OCI-LY7 (cell line): ENCODE data around the gene SOCS7. TPM values are rescaled to one million over a fixed set of nuclear protein-coding genes. Genes with fewer than 3 reads are reported as not detected.

Experiments used
- BruUV-seq: library from RNA; stranded (reverse); fragments of 400-500 nt; replicated peaks from 2 replicates; lab custom pipeline; 2021; lab: Mats Ljungman, UMichigan
- CTCF ChIA-PET: fragments of 300-600 bp; sonication (Branson Sonifier 250); formaldehyde crosslinking; loops from one replicate; lab custom pipeline; 2022; ENCODE audit warnings: antibody characterized with exemption; ENCODE audit not compliant: unreplicated experiment; lab: Charles Lee
- POLR2A ChIA-PET: fragments of 300-600 bp; sonication (Branson Sonifier 250); formaldehyde crosslinking; loops from one replicate; lab custom pipeline; 2022; ENCODE audit warnings: antibody characterized with exemption; lab: Charles Lee
- DNase-seq: peaks from one replicate; pipeline ENCODE4 v3.0.0-alpha.2; 2015; ENCODE audit warnings: low spot score
- H2AFZ ChIP-seq: fragments of 200-600 bp; sonication (generic), shearing (Covaris generic); 2 replicates; pipeline ENCODE4 v1.6.1; 2014; ENCODE audit warnings: mild to moderate bottlenecking, antibody characterized with exemption, low read length, moderate library complexity
- H3K27ac ChIP-seq: fragments of 200-600 bp; sonication (generic); 2 replicates; pipeline ENCODE4 v1.5.1; 2014; ENCODE audit warnings: mixed run types, low read depth, mild to moderate bottlenecking, moderate library complexity, low read length, inconsistent platforms; ENCODE audit not compliant: poor library complexity, severe bottlenecking
- H3K36me3 ChIP-seq: fragments of 200-600 bp; sonication (generic); 2 replicates; pipeline ENCODE4 v1.6.1; 2014; ENCODE audit warnings: mild to moderate bottlenecking, antibody characterized with exemption, low read length, moderate library complexity, mixed read lengths; ENCODE audit not compliant: insufficient read depth
- H3K4me1 ChIP-seq: fragments of 200-600 bp; sonication (generic); 2 replicates; pipeline ENCODE4 v1.5.1; 2014; ENCODE audit warnings: mild to moderate bottlenecking, low read length; ENCODE audit not compliant: insufficient read depth, poor library complexity, severe bottlenecking
- H3K4me2 ChIP-seq: fragments of 200-600 bp; sonication (generic); 2 replicates; pipeline ENCODE4 v1.6.1; 2014; ENCODE audit warnings: mild to moderate bottlenecking, low read length
- H3K4me3 ChIP-seq: fragments of 200-600 bp; sonication (generic); 2 replicates; pipeline ENCODE4 v1.5.1; 2014; ENCODE audit warnings: mild to moderate bottlenecking, low read depth, low read length; ENCODE audit not compliant: poor library complexity, severe bottlenecking
- H3K79me2 ChIP-seq: fragments of 200-600 bp; sonication (generic); 2 replicates; pipeline ENCODE4 v1.6.1; 2016; ENCODE audit warnings: low read depth, mild to moderate bottlenecking, low read length, moderate library complexity, mixed read lengths; ENCODE audit not compliant: insufficient read depth
- H3K9me2 ChIP-seq: fragments of 200-600 bp; sonication (generic); 2 replicates; pipeline ENCODE4 v1.6.1; 2016; ENCODE audit warnings: mild to moderate bottlenecking, low read length, mixed read lengths; ENCODE audit not compliant: insufficient read depth
- H3K9me3 ChIP-seq: fragments of 200-600 bp; sonication (generic); 2 replicates; pipeline ENCODE4 v1.6.1; 2014; ENCODE audit warnings: mild to moderate bottlenecking, mixed run types, low read length, mixed read lengths
- H4K20me1 ChIP-seq: fragments of 200-600 bp; sonication (generic); 2 replicates; pipeline ENCODE4 v1.6.1; 2014; ENCODE audit warnings: mild to moderate bottlenecking, antibody characterized with exemption, low read length, moderate library complexity, mixed read lengths; ENCODE audit not compliant: insufficient read depth
- CTCF ChIP-seq: fragments of 200-600 bp; sonication (generic); conservative IDR thresholded peaks from 2 replicates; pipeline ENCODE4 v1.5.1; 2014; ENCODE audit warnings: mild to moderate bottlenecking, antibody characterized with exemption, low read length, moderate library complexity, mixed read lengths
- EZH2phosphoT487 ChIP-seq: fragments of 200-600 bp; sonication (generic); IDR thresholded peaks from 2 replicates; pipeline ENCODE4 v1.6.1; 2018; ENCODE audit warnings: low read depth, borderline replicate concordance, mild to moderate bottlenecking, mixed run types, antibody characterized with exemption, low read length, moderate library complexity, mixed read lengths
- intact Hi-C: fragments of 100-400 bp; cut with micrococcal nuclease; formaldehyde crosslinking; loops from one replicate; pipeline ENCODE4 v1.10.0; 2022; ENCODE audit not compliant: unreplicated experiment
- total RNA-seq, 2 experiments: library from RNA; depleted of rRNA in 1 of 2; stranded (reverse); fragments of >200 nt in 1 of 2; shearing (Covaris generic) in 1 of 2; gene quantifications; 2 replicates each; pipeline ENCODE4 v1.2.3, GENCODE V29; 2014 to 2022

Gene SOCS7
- total RNA-seq, 2 experiments from 2014 or later = 36.1 to 39.1 TPM

GRCh38 chr17:38428643-38429371 is 77.2 kb downstream of the SOCS7 start:
- intact Hi-C loops = loop anchor here (10.0 kb wide), 1 partner anchor 236 kb away; no protein-coding TSS in a partner anchor
- TF ChIP-seq EZH2phosphoT487 = no peak
- no peak for TF ChIP-seq CTCF
- Histone ChIP-seq H3K9me2 (no peaks in the 10 kb centered on the region), H4K20me1 (no peaks in the 10 kb centered on the region), H3K27ac (peak overlapping the region; percentile 31), H3K4me3 (peak overlapping the region; percentile 74), H3K9me3 (no peaks in the 10 kb centered on the region), H2AFZ (peak overlapping the region; percentile 26; the same call in 1 of the 2 replicates), H3K79me2 (no peaks in the 10 kb centered on the region), H3K4me2 (peak overlapping the region; percentile 96), H3K36me3 (no peaks in the 10 kb centered on the region), H3K4me1 (peaks cover 27% of the 10 kb centered on the region)
- BruUV-seq = no TSS peak
- POLR2A ChIA-PET = no interaction called here
- CTCF ChIA-PET = interaction anchor here (0.6 kb wide), 1 partner anchor 370 kb away, joined by 5 read pairs; no protein-coding TSS in a partner anchor
- DNase-seq = peak; percentile 39

GRCh38 chr17:38429476-38430100 is 77.9 kb downstream of the SOCS7 start:
- Histone ChIP-seq H3K27ac (peak overlapping the region; percentile 31), H3K79me2 (no peaks in the 10 kb centered on the region), H3K4me2 (peak overlapping the region; percentile 96; the same call in 1 of the 2 replicates), H2AFZ (no peak overlapping the region), H3K36me3 (no peaks in the 10 kb centered on the region), H3K9me2 (no peaks in the 10 kb centered on the region), H3K4me3 (peak overlapping the region; percentile 74), H3K9me3 (no peaks in the 10 kb centered on the region), H4K20me1 (no peaks in the 10 kb centered on the region), H3K4me1 (peaks cover 27% of the 10 kb centered on the region)
- ChIA-PET CTCF (no interaction called here), POLR2A (no interaction called here)
- TF ChIP-seq CTCF = no peak
- TF ChIP-seq EZH2phosphoT487 = no peak
- no peak for DNase-seq
- intact Hi-C loops = loop anchor here (10.0 kb wide), 1 partner anchor 235 kb away; no protein-coding TSS in a partner anchor
- no TSS peak for BruUV-seq
